MG63 (cell line): ENCODE data around the gene PNMA6E. TPM values are rescaled to one million over a fixed set of nuclear protein-coding genes. Genes with fewer than 3 reads are reported as not detected.

Experiments
- DNase-seq: peaks from one replicate; pipeline ENCODE4 v3.0.0-alpha.2; 2020
- H3K27me3 ChIP-seq: fragments of 250-450 bp; sonication (Bioruptor Pico); 2 replicates; pipeline ENCODE4 v1.5.1; 2020; ENCODE audit warnings: mild to moderate bottlenecking, moderate library complexity
- H3K36me3 ChIP-seq: fragments of 250-450 bp; sonication (Bioruptor Pico); 2 replicates; pipeline ENCODE4 v1.5.1; 2020; ENCODE audit warnings: mild to moderate bottlenecking, moderate library complexity
- H3K4me3 ChIP-seq: fragments of 250-450 bp; sonication (Bioruptor Pico); 2 replicates; pipeline ENCODE4 v1.5.1; 2020; ENCODE audit warnings: mild to moderate bottlenecking, moderate library complexity
- H3K9me3 ChIP-seq: fragments of 250-450 bp; sonication (Bioruptor Pico); 2 replicates; pipeline ENCODE4 v1.5.1; 2020; ENCODE audit warnings: mild to moderate bottlenecking, moderate library complexity
- total RNA-seq: library from RNA; depleted of rRNA; stranded (reverse); fragments of >200 nt; shearing (Covaris generic); gene quantifications from 2 replicates; pipeline ENCODE4 v1.2.3, GENCODE V29; 2014; ENCODE audit warnings: low replicate concordance

The PNMA6E gene
- total RNA-seq, 1 experiment from 2014 or later, result not detected

- no peak for DNase-seq
- no peaks in the 10 kb centered on the region for H3K27me3 ChIP-seq
- no peak overlapping the region for H3K4me3 ChIP-seq
Observed at GRCh38 chrX:153441296-153441695, 40.1 kb upstream of the PNMA6E start.

GRCh38 chrX:153440556-153441135 is 39.5 kb upstream of the PNMA6E start:
- H3K27me3 ChIP-seq, result no peaks in the 10 kb centered on the region
- DNase-seq, result no peak
- no peak overlapping the region for H3K4me3 ChIP-seq
- H3K9me3 ChIP-seq, result no peaks in the 10 kb centered on the region
- H3K36me3 ChIP-seq, result no peaks in the 10 kb centered on the region

More at GRCh38 chrX:153441296-153441695, 40.1 kb upstream of the PNMA6E start:
- H3K9me3 ChIP-seq, result no peaks in the 10 kb centered on the region
- H3K36me3 ChIP-seq, result no peaks in the 10 kb centered on the region

- no peak for DNase-seq
- no peaks in the 10 kb centered on the region for H3K9me3 ChIP-seq
- no peak overlapping the region for H3K4me3 ChIP-seq
- H3K36me3 ChIP-seq, result no peaks in the 10 kb centered on the region
- no peaks in the 10 kb centered on the region for H3K27me3 ChIP-seq
Observed at GRCh38 chrX:153439977-153440376, 38.8 kb upstream of the PNMA6E start.

- no peak for DNase-seq
- Histone ChIP-seq H3K36me3 (no peaks in the 10 kb centered on the region), H3K27me3 (no peaks in the 10 kb centered on the region), H3K9me3 (no peaks in the 10 kb centered on the region), H3K4me3 (no peak overlapping the region)
Observed at GRCh38 chrX:153438532-153438931, 37.4 kb upstream of the PNMA6E start.

GRCh38 chrX:153435845-153436244 is 34.7 kb upstream of the PNMA6E start:
- H3K36me3 ChIP-seq, result no peaks in the 10 kb centered on the region
- no peaks in the 10 kb centered on the region for H3K27me3 ChIP-seq
- no peaks in the 10 kb centered on the region for H3K9me3 ChIP-seq
- no peak for DNase-seq
- no peak overlapping the region for H3K4me3 ChIP-seq

- no peak overlapping the region for H3K4me3 ChIP-seq
- H3K9me3 ChIP-seq, result no peaks in the 10 kb centered on the region
- no peaks in the 10 kb centered on the region for H3K36me3 ChIP-seq
- no peaks in the 10 kb centered on the region for H3K27me3 ChIP-seq
- DNase-seq, result no peak
Observed at GRCh38 chrX:153434801-153435200, 33.7 kb upstream of the PNMA6E start.

GRCh38 chrX:153433781-153434285 is 32.7 kb upstream of the PNMA6E start:
- DNase-seq, result no peak
- no peaks in the 10 kb centered on the region for H3K36me3 ChIP-seq

GRCh38 chrX:153433161-153433680 is 32.1 kb upstream of the PNMA6E start:
- H3K27me3 ChIP-seq, result no peaks in the 10 kb centered on the region
- no peaks in the 10 kb centered on the region for H3K9me3 ChIP-seq
- H3K36me3 ChIP-seq, result no peaks in the 10 kb centered on the region
- no peak overlapping the region for H3K4me3 ChIP-seq
- no peak for DNase-seq

More at GRCh38 chrX:153433781-153434285, 32.7 kb upstream of the PNMA6E start:
- Histone ChIP-seq H3K4me3 (no peak overlapping the region), H3K9me3 (no peaks in the 10 kb centered on the region), H3K27me3 (no peaks in the 10 kb centered on the region)

- Histone ChIP-seq H3K9me3 (no peaks in the 10 kb centered on the region), H3K27me3 (no peaks in the 10 kb centered on the region), H3K36me3 (no peaks in the 10 kb centered on the region), H3K4me3 (no peak overlapping the region)
- DNase-seq, result no peak
Observed at GRCh38 chrX:153430796-153431195, 29.6 kb upstream of the PNMA6E start.

- no peaks in the 10 kb centered on the region for H3K36me3 ChIP-seq
- no peak for DNase-seq
- no peaks in the 10 kb centered on the region for H3K9me3 ChIP-seq
- H3K27me3 ChIP-seq, result no peaks in the 10 kb centered on the region
- H3K4me3 ChIP-seq, result no peak overlapping the region
Observed at GRCh38 chrX:153426204-153426603, 25.1 kb upstream of the PNMA6E start.

- H3K36me3 ChIP-seq, result no peaks in the 10 kb centered on the region
- H3K27me3 ChIP-seq, result no peaks in the 10 kb centered on the region
- H3K4me3 ChIP-seq, result no peak overlapping the region
- DNase-seq, result no peak
- no peaks in the 10 kb centered on the region for H3K9me3 ChIP-seq
Observed at GRCh38 chrX:153423652-153424051, 22.5 kb upstream of the PNMA6E start.

- DNase-seq, result no peak
- Histone ChIP-seq H3K27me3 (no peaks in the 10 kb centered on the region), H3K36me3 (no peaks in the 10 kb centered on the region), H3K4me3 (no peak overlapping the region), H3K9me3 (no peaks in the 10 kb centered on the region)
Observed at GRCh38 chrX:153421856-153422255, 20.7 kb upstream of the PNMA6E start.

GRCh38 chrX:153420851-153421599 is 19.9 kb upstream of the PNMA6E start:
- Histone ChIP-seq H3K9me3 (no peaks in the 10 kb centered on the region), H3K4me3 (no peak overlapping the region), H3K27me3 (no peaks in the 10 kb centered on the region), H3K36me3 (no peaks in the 10 kb centered on the region)
- DNase-seq, result no peak

GRCh38 chrX:153417637-153418036 is 16.5 kb upstream of the PNMA6E start:
- no peaks in the 10 kb centered on the region for H3K36me3 ChIP-seq
- H3K9me3 ChIP-seq, result no peaks in the 10 kb centered on the region
- DNase-seq, result no peak
- no peak overlapping the region for H3K4me3 ChIP-seq
- H3K27me3 ChIP-seq, result no peaks in the 10 kb centered on the region

GRCh38 chrX:153416781-153417450 is 15.8 kb upstream of the PNMA6E start:
- Histone ChIP-seq H3K27me3 (no peaks in the 10 kb centered on the region), H3K4me3 (no peak overlapping the region), H3K9me3 (no peaks in the 10 kb centered on the region), H3K36me3 (no peaks in the 10 kb centered on the region)
- no peak for DNase-seq

GRCh38 chrX:153414856-153415510 is 13.8 kb upstream of the PNMA6E start:
- H3K27me3 ChIP-seq, result no peaks in the 10 kb centered on the region
- no peak overlapping the region for H3K4me3 ChIP-seq
- no peaks in the 10 kb centered on the region for H3K9me3 ChIP-seq
- DNase-seq, result no peak
- H3K36me3 ChIP-seq, result no peaks in the 10 kb centered on the region

GRCh38 chrX:153413731-153414130 is 12.6 kb upstream of the PNMA6E start:
- H3K27me3 ChIP-seq, result no peaks in the 10 kb centered on the region
- no peak overlapping the region for H3K4me3 ChIP-seq
- H3K36me3 ChIP-seq, result no peaks in the 10 kb centered on the region
- no peaks in the 10 kb centered on the region for H3K9me3 ChIP-seq
- DNase-seq, result no peak
